ENCODE measurements around the gene FHOD3. TPM values are rescaled to one million over a fixed set of nuclear protein-coding genes. Genes with fewer than 3 reads are reported as not detected.

Gene FHOD3
- total and polyA plus RNA-seq, 2 of the 13 experiments (the other 11 are each of a cell fraction or from before 2014, with no cell fraction given): 0.07 TPM; not detected in 1

DNA sequence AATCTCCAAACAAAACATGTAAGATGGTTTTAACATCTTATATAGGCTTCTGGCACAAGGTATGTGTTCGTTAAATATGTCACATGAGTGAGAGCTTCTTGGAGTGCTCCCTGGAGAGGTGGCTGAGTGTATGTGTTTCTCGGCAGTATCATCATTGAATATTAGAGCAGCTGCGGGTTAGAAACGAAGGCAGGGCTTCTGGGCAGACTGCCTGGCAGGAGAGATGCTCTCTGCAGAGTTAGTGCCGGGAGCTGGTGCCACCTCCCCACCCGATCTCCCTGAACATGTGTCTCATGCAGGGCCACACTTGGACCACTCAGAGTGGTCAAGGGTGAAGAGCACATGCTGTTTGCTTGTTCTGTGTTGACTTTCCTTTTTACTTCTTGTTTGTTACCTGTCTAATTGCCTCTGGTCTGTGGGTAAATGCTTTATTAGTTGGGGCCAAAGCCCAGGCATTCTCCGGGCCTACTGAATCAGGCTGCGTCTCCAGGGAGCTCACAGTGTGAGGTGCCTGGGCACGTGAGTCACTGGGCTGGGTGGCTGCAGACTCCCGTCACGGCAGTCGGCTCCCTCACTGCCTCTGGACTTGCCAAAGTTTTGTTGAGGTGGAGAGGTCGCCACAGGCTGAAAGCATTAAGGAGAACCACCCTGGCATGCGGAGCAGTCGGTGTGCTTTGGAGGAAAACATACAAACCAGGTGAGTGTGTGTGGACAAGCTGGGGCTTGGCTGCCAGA is 246.6 kb downstream of the FHOD3 start (continued):
- TF ChIP-seq, protein P1, sequence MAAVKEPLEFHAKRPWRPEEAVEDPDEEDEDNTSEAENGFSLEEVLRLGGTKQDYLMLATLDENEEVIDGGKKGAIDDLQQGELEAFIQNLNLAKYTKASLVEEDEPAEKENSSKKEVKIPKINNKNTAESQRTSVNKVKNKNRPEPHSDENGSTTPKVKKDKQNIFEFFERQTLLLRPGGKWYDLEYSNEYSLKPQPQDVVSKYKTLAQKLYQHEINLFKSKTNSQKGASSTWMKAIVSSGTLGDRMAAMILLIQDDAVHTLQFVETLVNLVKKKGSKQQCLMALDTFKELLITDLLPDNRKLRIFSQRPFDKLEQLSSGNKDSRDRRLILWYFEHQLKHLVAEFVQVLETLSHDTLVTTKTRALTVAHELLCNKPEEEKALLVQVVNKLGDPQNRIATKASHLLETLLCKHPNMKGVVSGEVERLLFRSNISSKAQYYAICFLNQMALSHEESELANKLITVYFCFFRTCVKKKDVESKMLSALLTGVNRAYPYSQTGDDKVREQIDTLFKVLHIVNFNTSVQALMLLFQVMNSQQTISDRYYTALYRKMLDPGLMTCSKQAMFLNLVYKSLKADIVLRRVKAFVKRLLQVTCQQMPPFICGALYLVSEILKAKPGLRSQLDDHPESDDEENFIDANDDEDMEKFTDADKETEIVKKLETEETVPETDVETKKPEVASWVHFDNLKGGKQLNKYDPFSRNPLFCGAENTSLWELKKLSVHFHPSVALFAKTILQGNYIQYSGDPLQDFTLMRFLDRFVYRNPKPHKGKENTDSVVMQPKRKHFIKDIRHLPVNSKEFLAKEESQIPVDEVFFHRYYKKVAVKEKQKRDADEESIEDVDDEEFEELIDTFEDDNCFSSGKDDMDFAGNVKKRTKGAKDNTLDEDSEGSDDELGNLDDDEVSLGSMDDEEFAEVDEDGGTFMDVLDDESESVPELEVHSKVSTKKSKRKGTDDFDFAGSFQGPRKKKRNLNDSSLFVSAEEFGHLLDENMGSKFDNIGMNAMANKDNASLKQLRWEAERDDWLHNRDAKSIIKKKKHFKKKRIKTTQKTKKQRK (IDR thresholded peaks at IDR 0.05; ENCODE audit: low read length): no peak
- no peak for TF ChIP-seq KAT7 (CRISPR knock-in tag; IDR thresholded peaks at IDR 0.05; ENCODE audit: borderline replicate concordance)
- TF ChIP-seq HDAC1 (CRISPR knock-in tag; IDR thresholded peaks at IDR 0.05): no peak
- no peak for TF ChIP-seq SRSF9 (IDR thresholded peaks at IDR 0.05; ENCODE audit: borderline replicate concordance, insufficient read depth, low read depth, low read length, poor library complexity, severe bottlenecking)
- TF ChIP-seq, protein P2, sequence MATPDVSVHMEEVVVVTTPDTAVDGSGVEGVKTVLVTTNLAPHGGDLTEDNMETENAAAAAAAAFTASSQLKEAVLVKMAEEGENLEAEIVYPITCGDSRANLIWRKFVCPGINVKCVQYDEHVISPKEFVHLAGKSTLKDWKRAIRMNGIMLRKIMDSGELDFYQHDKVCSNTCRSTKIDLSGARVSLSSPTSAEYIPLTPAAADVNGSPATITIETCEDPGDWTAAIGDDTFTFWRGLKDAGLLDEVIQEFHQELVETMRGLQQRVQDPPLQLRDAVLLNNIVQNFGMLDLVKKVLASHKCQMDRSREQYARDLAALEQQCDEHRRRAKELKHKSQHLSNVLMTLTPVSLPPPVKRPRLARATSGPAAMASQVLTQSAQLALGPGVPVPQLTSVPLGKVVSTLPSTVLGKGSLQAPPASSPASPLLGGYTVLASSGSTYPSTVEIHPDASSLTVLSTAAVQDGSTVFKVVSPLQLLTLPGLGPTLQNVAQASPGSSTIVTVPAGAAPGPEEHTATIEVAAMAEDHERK (CRISPR knock-in tag; IDR thresholded peaks at IDR 0.05; ENCODE audit: low read depth): no peak
- TF ChIP-seq ZKSCAN8 (CRISPR knock-in tag; IDR thresholded peaks at IDR 0.05; ENCODE audit: borderline replicate concordance): no peak
- no peak for TF ChIP-seq MYC (CRISPR knock-in tag; IDR thresholded peaks at IDR 0.05; ENCODE audit: borderline replicate concordance)
- TF ChIP-seq HNRNPH1 (optimal IDR thresholded peaks at IDR 0.05; ENCODE audit: low read depth, low read length): no peak
- TF ChIP-seq HIVEP1 (CRISPR knock-in tag; IDR thresholded peaks at IDR 0.05): no peak
- no peak for TF ChIP-seq ZNF251 (CRISPR knock-in tag; IDR thresholded peaks at IDR 0.05)

Measured in HepG2 (cell line).